GM21515 (cell line): ENCODE measurements around the gene SH3PXD2B.
"Not testable (repeated sequence)": the region's sequence is repeated elsewhere in the genome, so short reads cannot be mapped to it uniquely, and the experiment has no call there.

Source experiments
- ATAC-seq: cut with Tn5 transposase; IDR thresholded peaks from one replicate; pipeline ENCODE4 v1.9.1; 2021; ENCODE audit not compliant: unreplicated experiment

SH3PXD2B gene

DNA sequence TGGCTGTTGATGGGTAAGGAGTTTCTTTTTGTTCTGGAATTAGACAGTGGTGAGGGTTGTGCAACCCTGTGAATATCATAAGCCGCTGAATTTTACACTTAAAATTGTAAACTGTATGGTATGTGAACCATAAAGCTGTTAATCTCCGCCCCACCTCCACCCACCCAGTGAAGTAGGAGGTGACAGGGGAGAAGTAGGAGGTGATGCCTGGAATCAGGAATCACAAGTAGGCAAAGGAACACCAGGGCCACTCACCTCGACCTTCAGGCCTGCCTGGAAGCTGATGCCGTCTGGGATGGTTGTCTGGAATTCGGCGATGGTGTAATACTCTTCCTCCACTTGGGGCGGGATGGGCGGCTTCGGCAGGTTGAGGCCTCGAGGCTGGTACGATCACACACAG, 108.4 kb downstream of the SH3PXD2B start:
- no peak for ATAC-seq

DNA sequence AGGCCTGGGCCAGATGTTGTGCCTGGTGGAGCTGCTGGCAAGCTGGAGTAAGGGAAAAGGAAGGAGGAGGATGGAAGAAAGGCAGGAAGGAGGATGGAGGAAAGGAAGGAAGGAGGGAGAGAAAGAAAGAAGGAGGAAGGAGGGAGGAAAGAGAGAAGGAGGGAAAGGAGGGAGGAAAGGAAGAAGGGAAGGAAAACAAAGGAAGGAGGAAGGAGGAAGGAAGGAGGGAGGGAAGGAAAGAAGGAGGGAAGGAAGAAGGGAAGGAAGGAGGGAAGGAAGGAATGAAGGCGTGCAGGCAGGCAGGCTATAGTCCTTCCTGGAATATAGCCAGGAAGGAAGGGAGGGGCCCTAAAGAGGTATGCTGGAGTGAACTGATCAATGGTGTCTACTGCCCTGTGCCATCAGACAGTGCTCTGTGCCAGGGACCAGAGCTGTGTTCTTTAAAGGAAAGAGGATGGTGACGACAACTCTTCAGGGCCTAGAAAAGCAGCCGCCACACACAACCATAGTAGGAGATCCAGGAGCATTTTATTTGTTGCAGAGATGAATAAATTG, 109.4 kb downstream of the SH3PXD2B start:
- no peak for ATAC-seq

DNA sequence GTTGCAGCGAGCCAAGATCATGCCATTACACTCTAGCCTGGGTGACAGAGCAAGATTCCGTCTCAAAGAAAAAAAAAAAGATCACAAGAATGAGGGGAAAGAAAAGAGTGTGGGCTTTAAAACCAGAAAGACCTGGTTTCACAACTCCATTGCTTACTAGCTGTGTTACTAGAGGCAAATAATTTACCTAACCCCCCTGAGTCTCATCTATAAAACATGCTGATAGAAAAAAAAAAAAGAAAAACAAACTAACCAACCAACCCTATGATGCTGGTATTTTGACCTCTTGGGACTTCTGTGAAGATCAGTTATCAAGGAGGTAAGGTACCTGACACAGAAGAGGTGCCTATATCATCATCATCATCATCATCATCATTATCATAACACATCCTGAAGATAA, 110.6 kb downstream of the SH3PXD2B start:
- ATAC-seq: no peak

DNA sequence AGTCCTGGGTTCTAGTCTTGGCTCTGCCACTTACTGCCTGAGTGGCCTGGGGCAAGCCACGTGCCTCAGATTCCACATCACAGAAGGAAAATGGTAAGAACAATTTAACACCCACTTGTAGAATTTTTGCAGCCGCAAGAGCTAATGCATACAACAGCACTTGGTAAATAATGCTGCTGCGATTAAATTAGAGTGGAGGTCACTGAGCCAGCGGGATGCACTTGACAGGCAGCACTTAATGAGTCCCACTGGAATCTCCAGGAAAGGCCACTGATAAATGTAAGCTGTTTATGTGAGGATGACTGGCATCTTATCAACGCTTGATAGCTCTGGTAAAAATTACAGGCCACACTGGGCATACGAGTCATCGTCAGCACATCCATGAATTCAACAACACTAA, 111.4 kb downstream of the SH3PXD2B start:
- no peak for ATAC-seq

DNA sequence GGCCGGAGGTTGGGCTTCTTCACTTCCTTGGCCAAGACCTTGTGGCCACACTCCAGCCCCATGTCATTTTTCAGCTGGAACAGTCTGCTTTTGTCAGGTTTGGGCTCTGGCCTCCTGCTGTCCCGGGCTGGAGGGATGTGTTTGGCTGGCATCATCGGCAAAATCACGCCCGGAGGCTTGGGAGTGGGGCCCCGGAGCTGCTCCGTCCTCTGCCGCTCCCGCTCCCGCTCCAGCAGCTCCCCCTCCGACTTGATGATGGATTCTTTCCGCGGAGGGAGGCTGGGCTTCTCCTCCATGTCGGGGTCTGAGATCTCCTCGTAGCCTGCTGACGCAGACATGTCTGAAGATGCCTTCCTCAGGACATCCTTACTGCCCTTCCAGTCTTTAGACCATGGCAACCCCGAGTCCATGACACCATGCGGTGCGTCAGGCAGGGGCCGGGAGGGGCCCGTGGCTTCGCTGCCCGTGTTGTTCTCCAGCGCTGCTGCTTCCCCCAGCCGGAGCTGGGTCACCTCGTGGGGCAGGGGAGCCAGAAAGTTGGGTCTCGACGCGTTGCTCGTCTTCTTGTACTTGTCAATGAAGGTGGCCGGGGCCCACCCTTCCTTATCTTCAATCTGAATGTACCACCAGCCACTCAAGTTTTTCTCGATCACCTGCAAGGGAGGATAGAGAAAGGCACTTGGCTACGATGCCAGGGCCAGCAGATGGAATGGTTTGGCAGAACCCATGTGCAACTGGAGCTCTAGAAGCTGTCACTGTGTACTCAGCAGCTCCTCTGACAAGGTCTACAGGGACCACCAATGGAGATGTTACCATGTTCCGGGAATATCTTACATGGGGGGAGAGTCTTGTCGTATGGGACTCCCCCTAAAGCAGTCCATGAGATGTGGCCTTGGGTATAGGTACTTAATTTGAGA, 114.8 kb downstream of the SH3PXD2B start:
- no peak for ATAC-seq

DNA sequence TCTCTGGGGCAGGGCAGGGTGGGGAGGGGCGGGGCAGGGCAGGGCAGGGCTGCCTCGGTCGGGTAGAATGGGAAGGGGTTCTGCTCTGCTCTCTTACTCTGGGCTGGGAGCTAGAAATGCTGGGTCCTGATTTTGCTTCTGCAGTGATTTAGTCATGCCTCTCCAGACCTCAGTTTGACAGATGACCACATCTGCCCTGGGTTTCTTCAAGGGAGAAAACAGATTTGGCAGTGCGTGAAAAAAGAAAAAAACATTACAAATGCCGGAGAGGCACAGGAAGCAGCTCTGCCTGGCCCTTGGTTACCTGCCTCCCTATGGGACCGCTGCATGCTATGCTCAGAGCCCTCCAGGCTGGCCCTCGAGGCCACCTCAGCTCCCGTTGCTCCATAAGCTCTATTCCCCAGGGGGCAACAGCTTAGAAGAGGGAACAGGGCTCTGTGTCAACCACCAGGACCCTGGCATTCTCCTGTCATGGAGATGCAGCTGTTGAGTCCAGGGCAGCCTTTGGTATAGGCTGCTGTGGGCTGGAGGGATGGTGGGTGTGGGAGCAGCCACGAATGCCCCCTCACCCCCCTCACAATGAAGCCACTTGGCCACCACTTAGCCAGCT, 117.5 kb downstream of the SH3PXD2B start:
- no peak for ATAC-seq

DNA sequence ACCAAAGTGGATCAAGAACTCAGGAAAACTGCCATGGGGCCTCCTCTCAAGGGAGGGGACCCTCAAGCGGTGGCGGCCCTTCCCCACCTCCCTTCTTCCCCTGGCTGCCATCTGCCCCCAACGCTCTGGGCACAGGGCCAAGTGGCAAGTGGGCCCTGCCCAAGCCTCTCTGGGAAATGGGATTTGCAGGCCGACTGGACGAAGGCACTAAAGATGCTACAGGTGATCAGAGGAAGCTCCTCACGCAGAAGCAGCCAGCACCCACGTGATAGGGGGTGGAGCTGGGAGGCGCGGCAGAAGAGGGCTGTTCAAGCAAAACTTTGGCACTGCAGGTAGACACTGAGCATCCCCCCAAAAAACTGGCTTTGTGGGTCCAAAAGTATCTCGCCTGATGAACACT, 118.1 kb downstream of the SH3PXD2B start:
- no peak for ATAC-seq

DNA sequence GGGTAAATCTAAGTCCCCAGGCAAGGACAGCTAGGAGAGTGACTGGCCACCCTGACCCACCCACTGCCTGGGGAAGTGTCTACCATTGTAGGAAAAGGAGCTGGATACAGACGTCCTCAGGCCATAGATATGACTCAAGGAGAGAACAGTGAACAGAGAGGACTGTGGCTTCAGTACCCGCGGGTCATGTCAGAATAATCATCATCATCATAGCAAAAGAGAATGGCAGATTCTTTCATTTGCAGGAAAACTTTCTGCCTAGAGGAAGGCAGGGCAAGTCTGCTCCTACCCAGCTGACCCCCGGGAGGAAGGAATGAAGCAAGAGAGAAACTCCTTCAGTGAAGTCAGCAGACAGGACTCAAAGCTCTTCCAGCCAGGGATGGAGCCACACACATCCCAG, 118.6 kb downstream of the SH3PXD2B start:
- ATAC-seq: no peak

DNA sequence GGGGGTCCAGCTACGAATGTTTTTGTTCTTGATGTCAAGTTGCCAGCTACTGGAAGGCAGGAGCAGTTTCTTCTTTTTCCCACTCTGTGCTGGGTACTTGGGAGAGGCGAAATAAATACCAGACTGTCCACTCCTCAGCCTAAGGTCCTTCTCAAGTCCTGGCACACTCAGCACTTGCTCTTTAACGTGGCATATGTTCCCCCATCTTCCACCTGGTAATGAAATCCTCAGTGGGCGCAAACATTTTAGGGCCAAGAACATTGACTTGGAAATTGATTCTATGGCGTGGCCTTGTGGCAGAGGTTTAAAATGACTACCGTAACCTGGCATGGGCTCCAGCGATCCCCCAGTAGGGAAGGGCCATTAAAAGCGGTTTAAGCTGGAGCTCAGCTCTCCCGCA, 119.7 kb downstream of the SH3PXD2B start:
- no peak for ATAC-seq

DNA sequence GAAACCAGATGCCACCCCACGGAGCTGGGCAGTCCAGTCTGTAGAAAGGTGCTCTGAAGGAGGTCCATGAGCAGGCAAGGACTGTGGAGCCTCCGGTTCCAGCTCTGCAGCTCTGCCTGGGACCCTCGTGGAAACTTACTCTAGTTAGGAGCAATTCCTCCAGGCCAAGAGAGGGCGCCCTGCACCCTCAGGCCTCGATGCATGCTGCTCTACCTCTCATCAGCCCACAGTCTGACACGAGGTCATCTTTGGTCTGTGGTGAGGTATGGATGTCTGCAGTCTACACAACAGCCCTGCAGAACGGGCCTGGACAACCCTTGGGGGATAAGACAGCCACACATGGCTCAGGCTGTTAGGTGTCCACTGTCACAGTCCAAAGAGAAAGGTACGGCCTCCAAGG, 120.1 kb downstream of the SH3PXD2B start:
- ATAC-seq: no peak

DNA sequence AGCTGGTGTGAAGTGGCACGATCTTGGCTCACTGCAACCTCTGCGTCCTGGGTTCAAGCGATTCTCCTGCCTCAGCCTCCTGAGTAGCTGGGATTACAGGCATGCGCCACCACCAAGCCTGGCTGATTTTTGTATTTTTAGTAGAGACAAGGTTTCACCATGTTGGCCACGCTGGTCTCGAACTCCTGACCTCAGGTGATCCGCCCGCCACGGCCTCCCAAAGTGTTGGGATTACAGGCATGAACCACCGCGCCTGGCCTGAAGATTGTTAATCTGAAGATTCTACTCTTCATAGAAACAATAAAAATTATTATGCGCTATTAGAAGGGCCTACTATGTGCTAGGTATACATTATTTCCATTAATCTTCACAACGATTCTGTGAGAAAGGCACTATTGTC, 127.4 kb downstream of the SH3PXD2B start:
- ATAC-seq: not testable (repeated sequence)

DNA sequence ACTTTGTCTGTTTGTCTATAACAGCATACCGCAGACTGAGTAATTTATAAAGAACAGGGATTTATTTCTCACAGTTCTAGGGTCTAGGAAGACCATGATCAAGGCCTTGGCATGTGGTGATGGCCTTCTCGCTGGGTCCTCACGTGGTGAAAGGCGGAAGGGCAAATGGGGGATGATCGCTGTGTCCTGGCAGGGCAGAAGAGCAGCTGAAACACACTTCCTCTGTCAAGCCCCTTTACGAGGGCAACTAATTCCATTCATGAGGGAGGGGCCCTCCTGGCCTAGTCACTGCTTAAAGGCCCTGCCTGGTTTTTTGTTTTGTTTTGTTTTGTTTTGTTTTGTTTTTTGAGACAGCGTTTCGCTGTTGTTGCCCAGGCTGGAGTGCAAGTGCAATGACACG, 128.9 kb downstream of the SH3PXD2B start:
- no peak for ATAC-seq

DNA sequence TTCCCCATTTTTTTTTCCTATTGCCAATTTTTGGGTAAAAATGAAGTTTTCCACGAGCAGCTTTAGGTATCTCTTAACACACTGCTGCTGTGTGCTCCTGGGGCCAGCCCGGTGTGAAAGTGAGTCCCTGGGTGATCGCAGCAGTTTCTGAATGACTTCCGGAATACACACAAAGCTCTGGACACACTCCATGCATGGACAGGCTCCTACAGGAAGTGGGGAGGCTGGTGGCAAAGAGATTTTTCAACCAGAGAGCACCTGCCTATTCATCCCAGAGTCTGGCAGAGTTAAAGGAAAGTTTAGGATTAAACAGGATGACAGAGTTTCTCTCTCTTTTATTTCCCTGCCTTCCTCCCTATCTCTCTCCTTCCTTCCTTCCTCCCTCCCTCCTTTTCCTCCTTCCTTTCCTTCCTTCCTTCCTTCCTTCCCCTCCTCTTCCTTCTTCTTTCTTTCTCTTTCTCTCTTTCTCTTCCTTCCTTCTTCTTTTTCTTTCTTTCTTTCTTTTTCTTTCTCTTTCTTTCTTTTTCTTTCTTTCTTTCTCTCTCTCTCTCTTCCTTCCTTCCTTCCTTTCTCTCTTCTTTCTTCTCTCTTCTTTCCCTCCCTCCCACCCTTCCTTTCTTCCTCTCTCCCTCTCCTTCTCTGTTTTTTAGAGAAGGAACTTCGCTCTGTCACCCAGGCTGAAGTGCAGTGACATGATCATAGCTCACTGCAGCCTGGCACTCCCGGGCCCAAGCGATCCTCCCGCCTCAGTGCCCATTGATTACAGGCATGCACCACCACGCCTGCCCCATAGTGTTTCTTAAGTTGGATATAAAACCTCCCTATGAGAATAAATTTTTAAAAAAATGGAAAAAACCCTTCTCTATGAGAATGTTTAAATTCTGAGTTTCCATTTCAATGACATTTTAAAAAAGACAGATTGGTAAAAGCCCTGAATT, 132.0 kb downstream of the SH3PXD2B start:
- no peak for ATAC-seq

DNA sequence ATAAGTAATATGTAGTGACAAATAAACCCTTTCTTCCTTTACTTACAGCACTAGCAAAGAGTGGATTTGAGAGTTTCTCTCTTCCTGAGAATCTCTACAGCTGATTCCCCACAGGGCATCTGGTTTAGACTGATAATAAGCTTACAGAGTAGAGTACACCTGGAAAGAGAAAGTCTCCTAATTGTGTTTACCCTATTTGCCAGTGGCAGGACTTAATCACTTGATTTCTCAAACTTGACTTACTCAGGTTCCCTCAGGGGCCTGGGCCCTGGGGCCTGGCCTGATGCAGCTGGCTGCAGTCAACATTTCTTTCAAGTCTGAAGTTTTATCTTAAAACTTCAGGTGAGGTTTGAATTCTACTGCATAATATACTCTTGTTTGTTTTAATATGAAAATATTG, 132.7 kb downstream of the SH3PXD2B start:
- ATAC-seq: no peak

DNA sequence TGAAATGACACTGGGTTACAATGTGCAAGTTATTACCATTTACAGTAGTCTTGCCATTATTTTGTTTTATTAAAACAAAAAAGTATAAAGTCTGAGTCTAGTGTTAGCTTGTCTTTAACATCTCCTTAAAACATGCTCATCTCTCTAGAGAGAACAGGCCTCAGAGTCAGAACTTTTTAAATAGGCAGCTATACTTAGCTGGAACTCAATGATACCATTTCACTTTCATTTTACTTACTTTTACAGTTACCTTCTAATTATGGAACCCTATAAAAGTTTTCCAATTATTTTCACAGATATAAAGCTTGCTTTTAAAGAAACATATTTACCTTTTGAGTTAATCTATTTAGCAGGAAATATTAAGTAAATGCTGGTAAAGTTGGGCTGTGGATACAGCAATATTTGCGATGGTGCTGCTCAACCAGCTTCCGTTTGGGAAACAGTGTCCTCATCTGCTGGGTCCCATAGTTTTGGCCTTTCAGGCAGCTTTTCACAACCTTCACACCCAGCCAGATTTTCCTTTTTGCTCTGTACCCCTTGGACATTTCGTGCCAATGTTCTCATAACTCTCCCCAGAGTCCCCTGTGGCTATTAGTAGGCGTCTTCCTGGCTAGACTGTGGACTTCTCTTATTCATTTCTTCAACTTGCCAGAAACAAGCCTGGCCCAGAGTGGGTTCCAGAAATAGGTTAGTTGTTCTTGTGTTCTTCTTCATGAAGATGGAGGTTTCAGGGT, 134.4 kb downstream of the SH3PXD2B start:
- ATAC-seq: no peak

DNA sequence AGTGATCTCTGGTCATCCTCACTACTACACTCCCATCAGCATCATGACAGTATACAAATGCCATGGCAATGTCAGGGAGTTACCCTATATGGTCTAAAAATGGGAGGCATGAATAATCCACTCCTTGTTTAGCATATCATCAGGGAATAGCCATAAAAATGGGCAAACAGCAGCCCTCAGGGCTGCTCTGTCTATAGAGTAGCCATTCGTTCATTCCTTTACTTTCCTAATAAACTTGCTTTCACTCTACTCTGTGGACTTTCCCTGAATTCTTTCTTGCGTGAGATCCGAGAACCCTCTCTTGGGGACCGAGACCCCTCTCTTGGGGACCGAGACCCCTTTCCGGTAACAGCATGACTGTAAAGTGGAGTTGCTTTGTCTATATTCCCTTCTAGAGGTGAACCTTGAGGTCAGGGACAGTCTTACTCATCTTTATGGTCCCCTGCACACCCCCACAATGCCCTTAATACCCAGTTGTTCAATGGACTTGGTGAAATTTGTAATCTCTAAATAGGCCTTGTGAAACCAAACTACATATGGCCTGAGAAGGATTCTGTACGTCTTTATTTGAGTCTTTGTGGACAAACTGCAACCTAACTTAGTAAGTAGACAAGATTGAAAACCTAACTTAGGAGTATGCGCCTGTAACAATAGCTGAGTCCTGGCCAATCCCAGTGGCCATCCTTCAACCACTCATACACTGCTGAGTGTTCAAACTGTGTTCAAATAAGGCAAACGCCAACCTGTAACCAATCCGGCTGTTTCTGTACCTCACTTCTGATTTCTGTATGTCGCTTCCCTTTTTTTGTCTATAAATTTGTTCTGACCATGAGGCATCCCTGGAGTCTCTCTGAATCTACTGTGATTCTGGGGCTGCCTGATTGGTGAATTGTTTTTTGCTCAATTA, 138.5 kb downstream of the SH3PXD2B start:
- no peak for ATAC-seq

DNA sequence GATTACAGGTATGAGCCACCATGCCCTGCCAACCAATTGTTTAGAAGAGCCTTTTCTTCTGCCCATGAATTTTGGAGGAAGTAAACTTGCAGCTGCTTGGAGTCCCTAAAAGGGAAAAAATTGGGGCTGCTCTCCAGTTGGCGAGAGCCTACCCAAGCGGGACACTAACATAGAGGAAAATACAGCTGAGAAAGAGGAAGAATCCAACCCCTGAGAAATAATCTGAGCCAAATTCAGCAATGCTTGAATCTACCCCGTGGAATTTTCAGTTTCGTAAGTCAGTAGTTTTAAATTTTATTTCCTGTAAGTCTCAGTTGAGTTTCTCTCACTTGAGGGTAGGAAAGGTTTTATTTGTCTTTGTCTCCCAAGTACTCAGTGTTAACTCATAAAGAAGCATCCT, 140.4 kb downstream of the SH3PXD2B start:
- ATAC-seq: no peak

DNA sequence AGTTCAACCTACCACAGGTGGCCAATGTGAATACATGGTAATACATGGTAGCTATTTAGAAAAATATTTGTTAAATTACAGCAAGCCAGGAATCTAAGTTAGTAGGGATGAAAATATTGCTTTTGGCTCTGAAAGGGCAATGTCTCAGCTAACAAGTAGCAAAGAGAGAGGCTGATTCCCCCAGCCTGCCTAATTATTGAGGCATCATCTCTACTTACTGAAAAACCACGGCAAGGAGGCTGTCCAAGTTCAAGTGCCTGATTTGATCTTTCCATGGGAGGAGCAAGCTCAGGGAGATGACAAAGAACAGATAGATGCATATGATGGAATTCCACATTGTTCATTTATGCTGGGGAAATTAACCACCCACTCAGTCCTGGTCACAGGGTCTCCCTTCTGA, 142.0 kb downstream of the SH3PXD2B start:
- no peak for ATAC-seq

DNA sequence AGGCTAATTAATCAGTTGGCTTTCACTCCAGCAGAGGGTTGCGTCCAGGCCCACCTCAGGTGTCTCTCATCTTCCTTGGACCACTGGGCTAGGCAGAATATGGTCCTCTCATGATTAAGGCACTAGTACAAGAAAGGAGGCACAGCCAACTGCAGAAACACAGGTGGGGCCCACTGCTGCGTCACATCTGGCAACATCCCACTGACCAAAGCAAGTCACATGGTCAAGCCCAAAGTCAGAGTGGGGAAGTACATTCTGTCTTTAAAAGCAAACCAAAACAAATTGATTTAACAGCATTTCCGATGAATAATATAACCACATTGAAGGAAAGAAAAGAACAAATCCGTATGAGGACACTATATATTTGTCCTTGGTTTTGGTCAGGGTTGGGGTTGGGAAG, 142.7 kb downstream of the SH3PXD2B start:
- no peak for ATAC-seq
